Measurements from ENCODE around the gene CACHD1. TPM values are rescaled to one million over a fixed set of nuclear protein-coding genes. Genes with fewer than 3 reads are reported as not detected.
A peak's percentile ranks its signal among the peaks of the same experiment; 100 is the strongest.

The CACHD1 gene
- total RNA-seq, 1 experiment from 2014 or later: 8.4 TPM

- TF ChIP-seq CEBPB (IDR thresholded peaks at IDR 0.05; ENCODE audit: low read depth) (no peak), CBX3 (IDR thresholded peaks at IDR 0.05; ENCODE audit: low read depth) (no peak), ZNF274 (IDR thresholded peaks at IDR 0.05; ENCODE audit: low read depth, low read length) (no peak), SRF (IDR thresholded peaks at IDR 0.05; ENCODE audit: low read depth) (no peak), REST (IDR thresholded peaks at IDR 0.05; ENCODE audit: low read depth) (no peak)
These were observed 1.5 kb downstream of the CACHD1 start (continued) for GRCh38 chr1:64471218-64472039.

GRCh38 chr1:64472040-64472376 is 2.1 kb downstream of the CACHD1 start:
- BruUV-seq (replicated peaks): no TSS peak
- peak overlapping the region; percentile 75; the same call in 1 of the 2 replicates for H3K9ac ChIP-seq (ENCODE audit: low read length)
- H3K4me2 ChIP-seq (ENCODE audit: low read length): peak overlapping the region; percentile 99
- no peak for TF ChIP-seq POLR2A (IDR thresholded peaks at IDR 0.05; ENCODE audit: borderline replicate concordance, extremely low read depth, insufficient read depth, insufficient read length)
- TF ChIP-seq CBX3 (IDR thresholded peaks at IDR 0.05; ENCODE audit: low read depth): no peak
- TF ChIP-seq SRF (IDR thresholded peaks at IDR 0.05; ENCODE audit: low read depth): no peak
- no peak for TF ChIP-seq TCF7L2 (IDR thresholded peaks at IDR 0.05; ENCODE audit: borderline replicate concordance, extremely low read depth, insufficient read depth, insufficient read length)
- TF ChIP-seq EZH2phosphoT487 (IDR thresholded peaks at IDR 0.05; ENCODE audit: borderline replicate concordance): no peak
- no peak for TF ChIP-seq RAD21 (IDR thresholded peaks at IDR 0.05; ENCODE audit: low read depth)
- no peak for TF ChIP-seq CEBPB (IDR thresholded peaks at IDR 0.05; ENCODE audit: low read depth)
- no peak for TF ChIP-seq ATF3 (IDR thresholded peaks at IDR 0.05)
- TF ChIP-seq POLR2AphosphoS5 (IDR thresholded peaks at IDR 0.05; ENCODE audit: low read depth, low read length): no peak
- H3K9me2 ChIP-seq (ENCODE audit: insufficient read depth): no peaks in the 10 kb centered on the region
- H3K36me3 ChIP-seq (ENCODE audit: control insufficient read depth in 1 of 2, insufficient read depth in 2 of 2, low read length in 2 of 2): no peaks in the 10 kb centered on the region
- no peaks in the 10 kb centered on the region for H3K27me3 ChIP-seq (ENCODE audit: insufficient read depth, low read length)
- DNase-seq (ENCODE audit: low read depth, low spot score): no peak
- H3K4me1 ChIP-seq (ENCODE audit: control insufficient read depth in 1 of 2, insufficient read depth in 2 of 2, low read length in 2 of 2): peaks cover 8 to 24% of the 10 kb centered on the region in 2 experiments; a peak in 3 of 4 replicates
- no peak for ATAC-seq
- RAD21 ChIA-PET (ENCODE audit: low non-redundant PET in 1 of 2, low total read pairs in 2 of 2, uncharacterized antibody in 2 of 2, unreplicated experiment in 2 of 2): no interaction called here
- peaks cover 15% of the 10 kb centered on the region for H3K79me2 ChIP-seq (ENCODE audit: insufficient read depth, low read length)
- H3K4me3 ChIP-seq (replicated peaks in 1 of 2; ENCODE audit: low read depth in 1 of 2, low read length in 2 of 2): peak overlapping the region; percentile 50 to 78
- CTCF ChIA-PET: no interaction called here
- no peak overlapping the region for H3K27ac ChIP-seq (ENCODE audit: low read depth, low read length)
- H4K20me1 ChIP-seq (ENCODE audit: insufficient read depth): no peaks in the 10 kb centered on the region
- intact Hi-C loops (cut with micrococcal nuclease): loop anchor here (10.0 kb wide), 1 partner anchor 353 kb away; no protein-coding TSS in a partner anchor
- POLR2A ChIA-PET: no interaction called here
- no peaks in the 10 kb centered on the region for H3K9me3 ChIP-seq (ENCODE audit: control insufficient read depth in 1 of 2, insufficient read depth in 1 of 2, low read depth in 1 of 2, low read length in 2 of 2)
- no peak overlapping the region for H2AFZ ChIP-seq (ENCODE audit: low read depth, low read length, poor library complexity, severe bottlenecking)

Measured in HCT116 (cell line).